ENCODE data around the gene TAF10. TPM values are rescaled to one million over a fixed set of nuclear protein-coding genes. Genes with fewer than 3 reads are reported as not detected.

Gene TAF10
- total RNA-seq, 2 donors from 2014 or later: 115 to 215 TPM

- peaks cover 4 to 16% of the 10 kb centered on the region in 2 donors for H3K36me3 ChIP-seq (replicated peaks in 1 of 2; ENCODE audit: insufficient read depth in 1 of 2, low read depth in 2 of 2)
- H3K9me3 ChIP-seq: no peaks in the 10 kb centered on the region
- ATAC-seq: no peak
- no peak for DNase-seq
- no peak overlapping the region for H3K27ac ChIP-seq
- intact Hi-C loops (cut with DNase I): loop anchor here (10.0 kb wide), 1 partner anchor 65 kb away; no protein-coding TSS in a partner anchor
- H3K4me1 ChIP-seq: peaks cover 22% of the 10 kb centered on the region
- no peaks in the 10 kb centered on the region for H3K27me3 ChIP-seq
- TF ChIP-seq POLR2A (IDR thresholded peaks at IDR 0.05) (no peak), CTCF (IDR thresholded peaks at IDR 0.05) (no peak)
- no peak overlapping the region for H3K4me3 ChIP-seq
- 65 to 89% methylated on average over 1 of the region's 1 CpG for WGBS, 2 donors
These were observed 12.6 kb downstream of the TAF10 start for GRCh38 chr11:6599449-6599848.

GRCh38 chr11:6598555-6598954, 13.5 kb downstream of the TAF10 start:
- Histone ChIP-seq H3K27ac (no peak overlapping the region), H3K4me3 (no peak overlapping the region), H3K27me3 (no peaks in the 10 kb centered on the region), H3K36me3 (replicated peaks in 1 of 2; ENCODE audit: insufficient read depth in 1 of 2, low read depth in 2 of 2) (peaks cover 4 to 18% of the 10 kb centered on the region in 2 donors), H3K4me1 (peaks cover 22% of the 10 kb centered on the region), H3K9me3 (no peaks in the 10 kb centered on the region)
- DNase-seq: no peak
- intact Hi-C loops (cut with DNase I): loop anchor here (10.0 kb wide), 1 partner anchor 64 kb away; no protein-coding TSS in a partner anchor
- WGBS, 2 donors: 84 to 87% methylated on average over 3 of the region's 3 CpGs
- TF ChIP-seq CTCF (IDR thresholded peaks at IDR 0.05) (no peak), POLR2A (IDR thresholded peaks at IDR 0.05) (no peak)
- ATAC-seq: no peak

GRCh38 chr11:6596239-6596877, 15.7 kb downstream of the TAF10 start:
- peaks cover 9% of the 10 kb centered on the region for H3K4me1 ChIP-seq
- DNase-seq: no peak
- no peak overlapping the region for H3K4me3 ChIP-seq
- ATAC-seq: no peak
- 57 to 71% methylated on average over 5 of the region's 5 CpGs for whole genome bisulfite sequencing, 2 donors
- no peak for TF ChIP-seq CTCF (IDR thresholded peaks at IDR 0.05)
- TF ChIP-seq POLR2A (IDR thresholded peaks at IDR 0.05): no peak
- H3K27ac ChIP-seq: no peak overlapping the region
- intact Hi-C loops (cut with DNase I): loop anchor here (10.0 kb wide), 1 partner anchor 62 kb away; no protein-coding TSS in a partner anchor
- no peaks in the 10 kb centered on the region for H3K27me3 ChIP-seq
- no peaks in the 10 kb centered on the region for H3K9me3 ChIP-seq
- peaks cover 4 to 18% of the 10 kb centered on the region in 2 donors for H3K36me3 ChIP-seq (replicated peaks in 1 of 2; ENCODE audit: insufficient read depth in 1 of 2, low read depth in 2 of 2)

- DNase-seq (no peak), ATAC-seq (no peak)
- Histone ChIP-seq H3K9me3 (no peaks in the 10 kb centered on the region), H3K36me3 (replicated peaks in 1 of 2; ENCODE audit: insufficient read depth in 1 of 2, low read depth in 2 of 2) (peaks cover 0 to 3% of the 10 kb centered on the region in 2 donors), H3K4me1 (peaks cover 9% of the 10 kb centered on the region), H3K27ac (no peak overlapping the region), H3K4me3 (no peak overlapping the region), H3K27me3 (no peaks in the 10 kb centered on the region)
- intact Hi-C loops (cut with DNase I): loop anchor here (10.0 kb wide), 1 partner anchor 59 kb away; no protein-coding TSS in a partner anchor
- WGBS, 2 donors: 92 to 100% methylated on average over 3 of the region's 3 CpGs
- TF ChIP-seq POLR2A (IDR thresholded peaks at IDR 0.05): no peak
- TF ChIP-seq CTCF (IDR thresholded peaks at IDR 0.05): no peak
These were observed 17.8 kb downstream of the TAF10 start for GRCh38 chr11:6594142-6594768.
